ENCODE measurements around the gene IQCF2. TPM values are rescaled to one million over a fixed set of nuclear protein-coding genes. Genes with fewer than 3 reads are reported as not detected.

Gene IQCF2
- total and polyA plus RNA-seq, 8 donors: not detected

DNA sequence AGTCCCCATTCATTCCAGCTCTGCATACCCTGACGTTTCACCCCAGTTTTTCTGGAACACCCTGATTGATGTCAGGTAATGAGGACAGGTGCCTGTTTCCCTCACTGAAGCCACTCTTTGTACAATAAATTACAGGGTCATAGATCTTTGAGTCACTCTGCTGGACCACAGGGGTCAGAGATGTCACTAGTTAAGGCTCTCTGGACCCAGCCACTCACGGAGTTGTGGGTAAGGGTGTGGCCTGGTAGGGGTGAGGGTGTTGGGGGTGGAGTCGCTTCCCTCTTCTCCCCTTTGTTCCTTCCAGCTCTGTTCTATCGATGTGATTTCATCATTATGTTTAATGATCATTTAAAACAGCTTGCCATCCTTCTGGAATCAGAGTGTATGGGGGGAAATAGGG is 13.5 kb downstream of the IQCF2 start:
- Histone ChIP-seq H3K4me3 (no peak overlapping the region), H3K36me3 (no peaks in the 10 kb centered on the region), H3K4me1 (no peaks in the 10 kb centered on the region), H3K27ac (no peak overlapping the region), H3K9me3 (no peaks in the 10 kb centered on the region), H3K27me3 (peaks cover 0 to 11% (median 0%) of the 10 kb centered on the region in 3 donors)
- no peak for TF ChIP-seq CTCF (IDR thresholded peaks at IDR 0.05)
- no peak for TF ChIP-seq EP300 (IDR thresholded peaks at IDR 0.05)
- TF ChIP-seq POLR2A (IDR thresholded peaks at IDR 0.05): no peak
- no peak for TF ChIP-seq POLR2AphosphoS5 (IDR thresholded peaks at IDR 0.05)
- DNase-seq: no peak
- intact Hi-C loops (cut with DNase I; ENCODE audit: low total_unique reads): no loop called here
- 36 to 59% (median 51%) methylated on average over 4 of the region's 4 CpGs for WGBS, 5 donors

DNA sequence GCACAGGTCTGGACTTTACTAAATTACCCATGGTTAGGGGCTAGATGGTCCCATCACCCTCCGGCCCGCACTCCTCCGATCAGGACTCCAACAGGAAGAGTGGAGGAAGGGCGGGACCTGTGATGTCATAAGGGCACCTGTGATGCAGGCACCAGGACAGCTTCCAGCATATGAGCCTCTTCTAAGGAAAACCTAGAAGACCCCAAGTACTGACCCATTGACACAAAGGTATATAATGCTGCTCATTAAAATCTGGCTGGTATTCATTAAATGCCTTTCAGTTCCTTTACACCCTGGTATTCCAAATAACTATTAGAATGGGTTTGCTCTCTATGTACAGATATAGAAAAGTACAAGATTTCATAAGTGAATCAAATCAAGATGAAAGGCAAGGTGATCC is 14.1 kb downstream of the IQCF2 start, which contains the start of gene IQCF5:
Gene IQCF5 (minus strand): TSS at position 101 of the 400 bp plus-strand sequence. CDS start 70 bp downstream, at position 31.
- intact Hi-C loops (cut with DNase I; ENCODE audit: low total_unique reads): no loop called here
- Histone ChIP-seq H3K9me3 (no peaks in the 10 kb centered on the region), H3K4me3 (no peak within 1 kb of the TSS), H3K27ac (no peak within 1 kb of the TSS), H3K27me3 (peaks cover 0 to 11% (median 0%) of the 10 kb centered on the region in 3 donors), H3K4me1 (no peaks in the 10 kb centered on the region), H3K36me3 (no peaks in the 10 kb centered on the region)
- TF ChIP-seq EP300 (IDR thresholded peaks at IDR 0.05) (no peak), POLR2A (IDR thresholded peaks at IDR 0.05) (no peak), CTCF (IDR thresholded peaks at IDR 0.05) (no peak), POLR2AphosphoS5 (IDR thresholded peaks at IDR 0.05) (no peak)
- 76 to 87% (median 86%) methylated on average over 4 of the region's 4 CpGs for WGBS, 5 donors
- DNase-seq: no peak

GRCh38 chr3:51876186-51876585 is 14.8 kb downstream of the IQCF2 start:
- Histone ChIP-seq H3K4me1 (no peaks in the 10 kb centered on the region), H3K9me3 (no peaks in the 10 kb centered on the region), H3K36me3 (no peaks in the 10 kb centered on the region), H3K4me3 (no peak overlapping the region), H3K27ac (no peak overlapping the region), H3K27me3 (peaks cover 0 to 11% (median 0%) of the 10 kb centered on the region in 3 donors)
- intact Hi-C loops (cut with DNase I; ENCODE audit: low total_unique reads): no loop called here
- no peak for DNase-seq
- WGBS, 5 donors: 40 to 56% (median 47%) methylated on average over 6 of the region's 6 CpGs
- TF ChIP-seq EP300 (IDR thresholded peaks at IDR 0.05) (no peak), POLR2AphosphoS5 (IDR thresholded peaks at IDR 0.05) (no peak), CTCF (IDR thresholded peaks at IDR 0.05) (no peak), POLR2A (IDR thresholded peaks at IDR 0.05) (no peak)

- Histone ChIP-seq H3K27ac (no peak overlapping the region), H3K9me3 (no peaks in the 10 kb centered on the region), H3K4me3 (no peak overlapping the region), H3K27me3 (peaks cover 0 to 14% (median 0%) of the 10 kb centered on the region in 3 donors), H3K4me1 (no peaks in the 10 kb centered on the region), H3K36me3 (no peaks in the 10 kb centered on the region)
- WGBS, 5 donors: 37 to 76% (median 38%) methylated on average over 1 to 2 of the region's 2 CpGs
- no peak for DNase-seq
- intact Hi-C loops (cut with DNase I; ENCODE audit: low total_unique reads): no loop called here
- TF ChIP-seq EP300 (IDR thresholded peaks at IDR 0.05) (no peak), CTCF (IDR thresholded peaks at IDR 0.05) (no peak), POLR2A (IDR thresholded peaks at IDR 0.05) (no peak), POLR2AphosphoS5 (IDR thresholded peaks at IDR 0.05) (no peak)
These were observed 18.5 kb downstream of the IQCF2 start for GRCh38 chr3:51879937-51880336.
